Endothelial cell of umbilical vein (primary cell): ENCODE data around the gene KREMEN1. TPM values are rescaled to one million over a fixed set of nuclear protein-coding genes. Genes with fewer than 3 reads are reported as not detected.

ENCODE experiments used
- BruUV-seq: library from RNA; stranded (reverse); fragments of 400-500 nt; replicated peaks from 2 replicates; lab custom pipeline; 2021; lab: Mats Ljungman, UMichigan
- CTCF ChIA-PET: fragments of 300-600, 350-600 bp; sonication (Branson Sonifier 250); formaldehyde crosslinking; loops from one replicate; lab custom pipeline; 2021; ENCODE audit warnings: antibody characterized with exemption, inconsistent platforms; lab: Charles Lee
- POLR2A ChIA-PET: fragments of 300-600, 350-600 bp; sonication (Branson Sonifier 250); formaldehyde crosslinking; loops from one replicate; lab custom pipeline; 2021; ENCODE audit warnings: antibody characterized with exemption, inconsistent platforms; lab: Charles Lee
- DNase-seq: peaks from one replicate; pipeline ENCODE4 v3.0.0-alpha.2; 2011; ENCODE audit warnings: low read depth, low spot score
- FAIRE-seq: peaks from 2 replicates; lab custom pipeline; 2011; peaks lifted over from hg19 to GRCh38; lab: Jason Lieb, UNC
- H2AFZ ChIP-seq: 2 replicates; pipeline ENCODE4 v1.6.0; 2012; ENCODE audit warnings: low read depth, low read length, control low read depth, inconsistent platforms
- H3K27ac ChIP-seq: 2 replicates; pipeline ENCODE4 v1.5.1; 2011; ENCODE audit warnings: low read depth, mild to moderate bottlenecking, control low read depth, low read length, moderate library complexity; ENCODE audit not compliant: insufficient read depth
- H3K27me3 ChIP-seq, 2 experiments: 2 replicates each; pipeline versions ENCODE4 v1.6.0 to v1.6.1; 2011; ENCODE audit warnings: low read length in 2 of 2, mixed read lengths in 1 of 2; ENCODE audit not compliant: control insufficient read depth in 2 of 2, insufficient read depth in 2 of 2
- H3K36me3 ChIP-seq, 2 experiments: 2 replicates in 1 of 2; 3 replicates in 1 of 2; pipeline ENCODE4 v1.5.1; 2011; ENCODE audit warnings: low read length in 2 of 2, mild to moderate bottlenecking in 1 of 2, moderate library complexity in 1 of 2; ENCODE audit not compliant: control insufficient read depth in 2 of 2, insufficient read depth in 2 of 2; ENCODE audit errors: extremely low read depth in 1 of 2
- H3K4me1 ChIP-seq: 3 replicates; pipeline ENCODE4 v1.5.1; 2011; ENCODE audit warnings: mild to moderate bottlenecking, low read length; ENCODE audit not compliant: control insufficient read depth, insufficient read depth; ENCODE audit errors: extremely low read depth
- H3K4me2 ChIP-seq: 2 replicates; pipeline ENCODE4 v1.6.1; 2011; ENCODE audit warnings: low read length, control low read depth, mixed read lengths; ENCODE audit not compliant: insufficient read depth
- H3K4me3 ChIP-seq, 3 experiments: fragments of 200-600 bp in 1 of 3; sonication (generic), shearing (Covaris generic) in 1 of 3; replicated peaks in 1 of 3; 2 replicates each; pipeline ENCODE4 v1.5.1; 2011 to 2016; ENCODE audit warnings: control low read depth in 3 of 3, low read length in 3 of 3, mild to moderate bottlenecking in 2 of 3, inconsistent platforms in 1 of 3, low read depth in 1 of 3, moderate library complexity in 1 of 3; ENCODE audit not compliant: insufficient read depth in 1 of 3
- H3K79me2 ChIP-seq: 2 replicates; pipeline ENCODE4 v1.6.0; 2012; ENCODE audit warnings: low read length, inconsistent platforms; ENCODE audit not compliant: control insufficient read depth, insufficient read depth
- H3K9ac ChIP-seq: replicated peaks from 2 replicates; pipeline ENCODE3; 2011; ENCODE audit warnings: low read length, control low read depth; ENCODE audit not compliant: insufficient read depth; ENCODE audit errors: extremely low read depth
- H3K9me1 ChIP-seq: replicated peaks from 3 replicates; pipeline ENCODE4 v1.6.0; 2011; ENCODE audit warnings: mild to moderate bottlenecking, low read length; ENCODE audit not compliant: control insufficient read depth, insufficient read depth; ENCODE audit errors: extremely low read depth
- H3K9me3 ChIP-seq: replicated peaks from 2 replicates; pipeline ENCODE4 v1.5.1; 2012; ENCODE audit warnings: low read length, inconsistent platforms; ENCODE audit not compliant: control insufficient read depth, insufficient read depth
- H4K20me1 ChIP-seq: replicated peaks from 2 replicates; pipeline ENCODE3; 2011; ENCODE audit warnings: mild to moderate bottlenecking, low read length; ENCODE audit not compliant: control insufficient read depth, insufficient read depth; ENCODE audit errors: extremely low read depth
- EZH2 ChIP-seq: IDR thresholded peaks from 2 replicates; pipeline ENCODE4 v1.6.1; 2012; ENCODE audit warnings: borderline replicate concordance, low read depth, mild to moderate bottlenecking, moderate library complexity, low read length, inconsistent platforms; ENCODE audit not compliant: severe bottlenecking
- FOS ChIP-seq: IDR thresholded peaks from 2 replicates; pipeline ENCODE4 v1.6.1; 2011; ENCODE audit warnings: mild to moderate bottlenecking, low read length, moderate library complexity, borderline replicate concordance; ENCODE audit not compliant: insufficient read depth
- GATA2 ChIP-seq: IDR thresholded peaks from 2 replicates; pipeline ENCODE4 v1.7.0; 2011; ENCODE audit warnings: low read depth, mild to moderate bottlenecking, moderate library complexity, mixed read lengths, low read length; ENCODE audit not compliant: insufficient read length, insufficient read depth
- JUN ChIP-seq: IDR thresholded peaks from 2 replicates; pipeline ENCODE4 v1.6.1; 2011; ENCODE audit warnings: borderline replicate concordance, low read depth; ENCODE audit not compliant: insufficient read length, insufficient read depth
- MYC ChIP-seq: IDR thresholded peaks from one replicate; pipeline ENCODE4 v1.6.1; 2011; ENCODE audit warnings: mild to moderate bottlenecking, low read depth, low read length
- POLR2A ChIP-seq: IDR thresholded peaks from 2 replicates; pipeline ENCODE4 v1.6.1; 2012; ENCODE audit warnings: low read depth, mild to moderate bottlenecking, control low read depth, low read length
- POLR2AphosphoS5 ChIP-seq: IDR thresholded peaks from 2 replicates; pipeline ENCODE4 v1.6.1; 2012; ENCODE audit warnings: low read depth, mild to moderate bottlenecking, control low read depth, low read length, moderate library complexity; ENCODE audit not compliant: insufficient read depth
- dilution Hi-C: fragments of 300-500 bp; cut with MboI; formaldehyde crosslinking; loops from one replicate; pipeline ENCODE4 v1.15.0; 2019; ENCODE audit warnings: low sequenced_read_pairs; ENCODE audit not compliant: extremely low pct_ligation_motif_present
- intact Hi-C: fragments of 100-400 bp; cut with micrococcal nuclease; formaldehyde crosslinking; loops from one replicate; pipeline ENCODE4 v1.10.0; 2022
- polyA plus RNA-seq, 4 experiments: library from polyadenylated mRNA; depleted of rRNA in 3 of 4; stranded (reverse) in 3 of 4; unstranded in 1 of 4; fragments of >200 nt; gene quantifications; 2 replicates each; pipeline versions ENCODE4 v1.2.1 to v1.2.3, GENCODE V29; 2011 to 2012; ENCODE audit warnings: missing spikeins in 1 of 4
- total RNA-seq: library from RNA; stranded (reverse); gene quantifications from 2 replicates; pipeline ENCODE4 v1.2.3, GENCODE V29; 2021
- TF ChIP-seq, protein P1 (sequence below), 2 donors: IDR thresholded peaks; 1 replicate in 1 of 2; 2 replicates in 1 of 2; pipeline ENCODE4 v1.5.1; 2011; ENCODE audit warnings: low read length in 2 of 2, mild to moderate bottlenecking in 2 of 2, moderate library complexity in 2 of 2, control low read depth in 1 of 2, inconsistent platforms in 1 of 2, low read depth in 1 of 2; ENCODE audit not compliant: insufficient read depth in 1 of 2; ENCODE audit errors: extremely low read depth in 1 of 2
- TF ChIP-seq, protein P2 (sequence below): IDR thresholded peaks from 2 replicates; pipeline ENCODE4 v1.6.1; 2011; ENCODE audit not compliant: insufficient read depth, insufficient read length

KREMEN1 gene
- total and polyA plus RNA-seq, 2 donors (not counting 3 experiments of a cell fraction or from before 2014, with no cell fraction given) = 0.58 to 1.1 TPM

DNA sequence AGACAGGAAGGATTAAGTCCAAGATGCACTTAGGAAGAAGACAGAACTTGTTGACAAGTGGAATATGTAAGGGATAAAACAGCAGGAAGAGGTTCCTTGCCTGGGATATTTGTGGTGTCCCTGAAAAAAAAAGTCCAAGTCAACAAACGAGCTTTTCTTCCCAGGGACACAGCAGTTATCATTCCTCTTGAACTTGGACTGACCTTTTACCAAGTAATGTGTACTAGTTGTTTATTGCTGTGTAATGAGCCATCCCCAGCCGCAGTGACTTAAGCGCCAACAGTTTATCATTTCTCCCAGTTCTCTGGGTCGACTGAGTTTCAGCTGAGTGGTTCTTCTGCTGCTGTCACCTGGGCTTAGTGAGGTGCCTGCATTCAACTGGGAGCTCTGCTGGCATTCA, 37.0 kb downstream of the KREMEN1 start:
- H3K9ac ChIP-seq = no peak overlapping the region
- dilution Hi-C loops (no loop called here), intact Hi-C loops (no loop called here)
- H3K27ac ChIP-seq = no peak overlapping the region
- H3K4me2 ChIP-seq = no peak overlapping the region
- peaks cover 2 to 5% of the 10 kb centered on the region in 2 experiments for H3K27me3 ChIP-seq
- ChIA-PET CTCF (no interaction called here), POLR2A (no interaction called here)
- TF ChIP-seq, protein P1, sequence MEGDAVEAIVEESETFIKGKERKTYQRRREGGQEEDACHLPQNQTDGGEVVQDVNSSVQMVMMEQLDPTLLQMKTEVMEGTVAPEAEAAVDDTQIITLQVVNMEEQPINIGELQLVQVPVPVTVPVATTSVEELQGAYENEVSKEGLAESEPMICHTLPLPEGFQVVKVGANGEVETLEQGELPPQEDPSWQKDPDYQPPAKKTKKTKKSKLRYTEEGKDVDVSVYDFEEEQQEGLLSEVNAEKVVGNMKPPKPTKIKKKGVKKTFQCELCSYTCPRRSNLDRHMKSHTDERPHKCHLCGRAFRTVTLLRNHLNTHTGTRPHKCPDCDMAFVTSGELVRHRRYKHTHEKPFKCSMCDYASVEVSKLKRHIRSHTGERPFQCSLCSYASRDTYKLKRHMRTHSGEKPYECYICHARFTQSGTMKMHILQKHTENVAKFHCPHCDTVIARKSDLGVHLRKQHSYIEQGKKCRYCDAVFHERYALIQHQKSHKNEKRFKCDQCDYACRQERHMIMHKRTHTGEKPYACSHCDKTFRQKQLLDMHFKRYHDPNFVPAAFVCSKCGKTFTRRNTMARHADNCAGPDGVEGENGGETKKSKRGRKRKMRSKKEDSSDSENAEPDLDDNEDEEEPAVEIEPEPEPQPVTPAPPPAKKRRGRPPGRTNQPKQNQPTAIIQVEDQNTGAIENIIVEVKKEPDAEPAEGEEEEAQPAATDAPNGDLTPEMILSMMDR (IDR thresholded peaks at IDR 0.05; ENCODE audit: extremely low read depth in 1 of 2, insufficient read depth in 1 of 2, low read depth in 1 of 2, low read length in 2 of 2) = no peak
- TF ChIP-seq GATA2 = no peak
- TF ChIP-seq MYC = no peak
- no peak for TF ChIP-seq JUN
- no peak for TF ChIP-seq FOS
- no peak overlapping the region for H3K4me3 ChIP-seq
- no peaks in the 10 kb centered on the region for H3K36me3 ChIP-seq
- H3K4me1 ChIP-seq = no peaks in the 10 kb centered on the region
- no TSS peak for BruUV-seq
- H3K9me1 ChIP-seq = no peaks in the 10 kb centered on the region
- no peak for FAIRE-seq
- DNase-seq = no peak
- H2AFZ ChIP-seq = no peak overlapping the region
- H3K9me3 ChIP-seq = no peaks in the 10 kb centered on the region
- no peaks in the 10 kb centered on the region for H4K20me1 ChIP-seq
- no peaks in the 10 kb centered on the region for H3K79me2 ChIP-seq

DNA sequence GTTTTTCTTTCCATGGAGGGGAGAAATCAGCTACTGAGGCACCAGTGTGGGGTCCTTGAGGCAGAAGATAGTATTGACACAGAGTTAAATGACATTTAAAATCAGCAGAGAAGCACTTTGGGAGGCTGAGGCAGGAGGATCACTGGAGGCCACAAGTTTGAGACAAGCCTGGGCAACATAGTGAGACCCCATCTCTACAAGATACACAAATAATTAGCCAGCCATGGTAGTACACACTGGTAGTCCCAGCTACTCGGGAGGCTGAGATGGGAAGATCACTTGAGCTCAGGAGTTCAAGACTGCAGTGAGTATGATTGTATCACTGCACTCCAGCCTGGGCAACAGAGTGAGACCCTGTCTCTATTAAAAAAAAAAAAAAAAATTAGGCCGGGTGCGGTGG, 38.1 kb downstream of the KREMEN1 start:
- dilution Hi-C loops (no loop called here), intact Hi-C loops (no loop called here)
- H3K9ac ChIP-seq = no peak overlapping the region
- no peak overlapping the region for H3K4me3 ChIP-seq
- ChIA-PET CTCF (interaction anchor here (2.1 kb wide), 1 partner anchor 43 kb away, joined by 5 read pairs; no protein-coding TSS in a partner anchor), POLR2A (no interaction called here)
- BruUV-seq = no TSS peak
- H3K9me1 ChIP-seq = no peaks in the 10 kb centered on the region
- no peaks in the 10 kb centered on the region for H3K9me3 ChIP-seq
- DNase-seq = no peak
- H3K27me3 ChIP-seq = peaks cover 2 to 7% of the 10 kb centered on the region in 2 experiments
- no peak overlapping the region for H3K4me2 ChIP-seq
- no peaks in the 10 kb centered on the region for H3K36me3 ChIP-seq
- no peaks in the 10 kb centered on the region for H3K79me2 ChIP-seq
- H2AFZ ChIP-seq = no peak overlapping the region
- no peak for TF ChIP-seq JUN
- TF ChIP-seq POLR2AphosphoS5 = no peak
- no peak for TF ChIP-seq MYC
- no peak for TF ChIP-seq EZH2
- TF ChIP-seq GATA2 = no peak
- TF ChIP-seq POLR2A = no peak
- TF ChIP-seq, protein P2, sequence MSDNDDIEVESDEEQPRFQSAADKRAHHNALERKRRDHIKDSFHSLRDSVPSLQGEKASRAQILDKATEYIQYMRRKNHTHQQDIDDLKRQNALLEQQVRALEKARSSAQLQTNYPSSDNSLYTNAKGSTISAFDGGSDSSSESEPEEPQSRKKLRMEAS = no peak
- TF ChIP-seq FOS = no peak
- TF ChIP-seq, protein P1 (IDR thresholded peaks at IDR 0.05; ENCODE audit: extremely low read depth in 1 of 2, insufficient read depth in 1 of 2, low read depth in 1 of 2, low read length in 2 of 2) = no peak
- no peaks in the 10 kb centered on the region for H3K4me1 ChIP-seq
- H4K20me1 ChIP-seq = no peaks in the 10 kb centered on the region
- FAIRE-seq = no peak
- no peak overlapping the region for H3K27ac ChIP-seq
